GM21526 (cell line): ENCODE measurements around the gene ZDHHC11B.
"Not testable (repeated sequence)": the region's sequence is repeated elsewhere in the genome, so short reads cannot be mapped to it uniquely, and the experiment has no call there.

Source experiments
- ATAC-seq: cut with Tn5 transposase; IDR thresholded peaks from one replicate; pipeline ENCODE4 v1.9.1; 2021; ENCODE audit warnings: moderate library complexity; ENCODE audit not compliant: unreplicated experiment, low FRiP score

The ZDHHC11B gene

DNA sequence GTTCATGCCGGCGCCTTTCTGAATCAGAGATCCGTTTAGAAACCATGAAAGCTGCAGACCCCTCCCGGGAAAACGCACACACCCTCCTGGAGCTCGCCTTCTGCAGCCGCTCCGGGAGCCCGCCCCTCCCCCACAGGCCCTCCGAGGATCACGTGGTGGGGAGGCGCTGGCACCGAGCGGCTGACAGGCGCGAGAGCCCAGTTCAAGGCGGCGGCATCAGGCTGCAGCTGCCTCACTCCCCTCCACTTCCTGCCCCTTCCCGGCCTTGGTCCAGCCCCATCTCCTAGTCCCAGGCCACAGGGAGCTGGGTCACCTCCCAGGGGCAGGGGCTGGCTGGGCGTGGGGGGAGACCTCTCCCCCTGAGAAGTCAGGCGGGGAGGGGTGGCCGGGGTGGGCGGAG lies 93.5 kb downstream of the ZDHHC11B start:
- not testable (repeated sequence) for ATAC-seq

DNA sequence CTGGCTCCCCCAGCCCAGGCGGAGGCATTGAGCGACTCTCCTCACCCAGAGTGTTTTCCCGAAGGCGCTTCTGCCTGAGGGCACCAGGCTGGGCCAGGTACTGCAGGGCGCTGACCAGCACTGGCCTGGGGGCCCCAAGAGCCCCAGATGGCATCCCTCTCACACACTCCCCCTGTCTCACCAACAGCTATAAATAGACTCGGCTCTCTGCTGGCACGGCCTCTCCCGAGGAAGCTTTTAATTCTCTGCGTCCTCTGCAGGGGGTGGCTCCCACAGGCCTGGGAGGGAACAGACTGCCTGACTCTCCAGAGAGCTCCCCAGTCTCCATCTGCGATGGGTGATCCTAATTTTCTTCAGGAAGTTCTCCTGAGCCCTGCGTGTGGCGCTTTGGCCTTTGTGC lies 94.2 kb downstream of the ZDHHC11B start:
- ATAC-seq: not testable (repeated sequence)

DNA sequence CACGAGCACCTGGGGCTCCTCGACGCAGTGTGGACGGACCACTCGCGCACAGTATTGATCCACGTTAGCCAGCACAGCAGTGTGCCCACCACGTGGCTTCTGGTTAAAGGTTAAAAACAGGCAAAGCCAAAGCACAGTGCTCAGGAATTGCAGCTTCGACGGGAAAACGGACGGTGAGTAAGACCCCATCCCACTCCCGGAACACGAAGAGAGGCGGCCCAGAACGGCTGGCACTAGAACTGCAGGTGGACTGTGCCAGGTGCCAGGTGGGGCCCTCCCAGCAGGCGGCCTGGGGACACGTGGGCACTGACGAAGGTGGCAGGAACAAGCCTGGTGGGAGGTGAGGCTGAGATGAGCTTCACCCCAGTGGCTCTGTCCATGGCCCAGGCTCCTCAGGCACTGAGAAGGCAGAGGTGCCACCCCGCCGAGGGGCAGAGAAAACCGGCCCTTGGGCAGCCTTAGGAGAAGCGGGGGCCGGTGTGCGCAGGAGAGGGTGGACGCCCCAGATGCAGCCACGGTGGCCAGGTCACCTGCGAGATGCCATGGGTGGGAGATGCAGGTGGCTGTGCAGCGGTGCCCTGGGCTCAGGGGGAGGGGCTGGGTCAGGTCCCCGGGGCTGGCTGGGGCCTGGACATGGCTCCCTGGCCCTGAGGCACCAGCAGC lies 96.0 kb downstream of the ZDHHC11B start:
- not testable (repeated sequence) for ATAC-seq

DNA sequence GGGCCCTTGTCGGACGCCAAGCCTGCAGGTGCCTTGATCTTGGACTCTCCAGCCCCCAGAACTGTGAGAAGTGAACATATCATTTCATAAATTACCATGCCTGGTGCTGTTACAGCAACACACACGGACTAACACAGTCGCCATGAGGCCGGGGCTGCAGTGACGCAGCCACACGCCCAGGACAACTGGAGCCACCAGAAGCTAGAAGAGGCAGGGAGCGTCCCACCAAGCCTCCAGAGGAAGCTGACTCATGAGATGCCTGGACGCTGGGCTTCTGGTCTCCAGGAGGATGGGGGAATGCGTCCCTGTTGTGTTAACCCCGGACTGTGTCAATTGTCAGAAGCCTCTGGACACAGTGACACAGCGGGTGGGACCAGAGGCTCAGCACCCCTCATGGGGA lies 97.6 kb downstream of the ZDHHC11B start:
- ATAC-seq: not testable (repeated sequence)

DNA sequence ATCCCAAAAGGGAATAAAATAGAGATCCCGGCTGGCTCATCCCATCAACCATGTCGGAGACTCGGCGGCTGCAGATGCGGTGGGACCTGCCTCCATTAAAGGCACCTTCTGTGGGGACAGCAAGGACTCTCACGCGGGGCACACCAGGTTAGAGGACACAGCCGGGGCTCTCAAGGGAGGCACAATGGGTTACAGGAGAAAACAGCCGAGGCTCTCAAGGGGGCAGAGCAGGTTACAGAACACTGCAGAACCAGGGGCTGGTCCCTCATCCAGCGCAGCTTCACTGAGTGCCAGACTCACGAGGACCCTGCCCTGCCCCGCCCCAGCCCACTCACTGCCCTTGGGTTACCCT lies 98.4 kb downstream of the ZDHHC11B start:
- not testable (repeated sequence) for ATAC-seq

DNA sequence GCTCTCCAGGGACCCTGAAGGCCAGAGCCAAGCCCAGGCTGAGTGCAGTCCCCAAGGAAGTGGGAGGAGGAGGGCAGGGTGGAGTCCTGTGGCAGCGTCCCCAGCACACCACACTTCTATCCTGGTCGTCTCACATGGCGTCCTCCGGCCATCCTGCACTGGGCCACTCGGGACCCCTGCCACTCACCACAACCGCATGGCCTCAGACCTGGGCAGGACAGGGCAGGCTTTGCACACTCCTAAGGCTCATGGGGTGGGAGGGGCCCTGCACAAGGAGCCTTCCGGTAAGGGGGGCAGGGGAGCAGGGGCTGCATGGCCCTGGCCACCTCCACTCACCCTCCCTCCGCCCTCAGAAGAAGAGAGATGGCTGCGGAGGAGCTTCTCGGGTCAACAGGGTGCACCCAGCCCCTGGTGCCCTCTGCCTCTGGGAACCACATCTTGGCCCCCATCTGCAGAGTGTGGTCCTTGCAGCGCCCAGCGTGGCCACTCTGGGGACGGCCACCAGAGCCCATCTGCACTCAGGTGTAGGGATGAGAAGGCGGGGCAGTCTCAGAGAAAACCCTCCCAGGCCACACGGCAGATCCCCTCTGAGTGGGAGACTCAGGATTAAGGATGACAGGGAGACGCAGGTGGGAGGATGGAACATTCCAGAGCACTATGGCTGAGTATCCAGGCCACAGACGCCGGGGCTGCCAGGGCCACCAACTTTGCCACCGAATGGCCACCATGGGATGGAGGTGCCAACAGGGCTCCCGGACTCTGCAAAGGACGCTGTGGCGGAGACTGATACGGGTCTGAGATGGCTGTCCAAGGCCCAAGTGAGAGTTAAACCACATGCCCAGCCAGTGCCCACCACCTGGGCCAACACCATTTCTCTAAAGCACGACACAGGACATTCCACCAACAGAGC lies 99.0 kb downstream of the ZDHHC11B start:
- no peak for ATAC-seq

DNA sequence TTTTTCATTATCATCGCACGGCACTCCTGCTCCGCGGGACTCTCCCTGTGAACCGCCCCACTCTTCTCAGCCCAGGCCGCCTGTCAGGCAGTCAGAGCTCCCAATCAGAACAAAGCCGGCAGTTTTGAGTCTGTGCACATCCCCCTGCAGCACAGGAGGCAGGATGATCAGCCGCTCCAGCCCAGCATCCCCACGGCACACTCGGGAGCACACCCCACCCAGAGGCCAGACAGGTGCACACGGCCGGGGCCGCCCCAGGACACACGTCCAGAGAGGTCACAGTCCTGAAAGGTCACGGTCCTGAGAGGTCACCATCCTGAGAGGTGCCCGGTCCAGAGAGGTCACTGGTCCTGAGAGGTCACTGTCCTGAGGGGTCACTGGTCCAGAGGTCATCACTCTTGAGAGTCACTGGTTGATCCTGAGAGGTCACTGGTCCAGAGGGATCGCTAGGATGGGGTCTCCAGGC lies 99.7 kb downstream of the ZDHHC11B start:
- ATAC-seq: no peak

DNA sequence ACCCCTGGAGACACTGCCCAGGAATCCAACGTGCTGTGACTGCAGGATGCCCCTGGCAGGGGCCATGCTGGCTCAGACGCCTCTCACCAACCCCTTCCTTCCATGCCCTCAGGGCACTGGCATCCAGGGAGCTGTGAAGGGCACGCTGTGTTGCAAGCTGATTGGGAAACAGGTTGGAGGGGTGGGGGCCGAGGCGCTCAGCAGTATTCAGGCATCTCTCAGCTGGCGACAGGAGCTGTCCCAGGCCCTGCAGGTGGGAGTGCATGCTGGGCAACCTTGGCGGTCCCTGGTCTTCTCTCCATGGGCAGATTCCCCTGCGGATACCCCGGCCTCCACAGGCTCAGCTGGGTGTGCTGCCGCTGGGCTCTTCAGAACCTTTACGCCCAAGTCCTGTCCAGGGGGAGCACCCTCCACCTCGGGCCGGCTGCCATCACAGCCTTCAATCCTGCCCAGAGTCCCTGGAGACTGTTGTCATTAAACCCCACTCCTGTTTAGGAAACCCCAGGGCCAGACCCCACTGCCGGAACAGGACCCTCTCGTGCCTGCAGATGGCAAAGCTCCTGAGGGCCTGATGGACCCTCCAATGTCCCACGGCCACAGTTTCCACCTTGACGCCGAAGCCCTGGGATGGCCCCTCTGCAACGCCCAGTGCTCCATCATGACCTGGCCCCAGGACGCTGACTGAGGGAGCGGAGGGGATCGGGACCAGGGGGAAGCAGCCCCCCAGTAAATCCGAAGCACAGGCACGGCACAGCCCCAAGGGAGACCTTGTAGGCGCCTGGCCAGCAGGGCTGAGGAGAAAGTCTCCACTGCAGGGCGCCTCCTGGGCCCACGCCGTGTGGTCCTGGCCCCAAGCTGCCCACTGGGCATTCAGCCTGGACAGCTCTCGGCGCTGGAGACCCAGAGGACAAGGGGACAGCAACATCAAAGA lies 100.7 kb downstream of the ZDHHC11B start:
- ATAC-seq: no peak

DNA sequence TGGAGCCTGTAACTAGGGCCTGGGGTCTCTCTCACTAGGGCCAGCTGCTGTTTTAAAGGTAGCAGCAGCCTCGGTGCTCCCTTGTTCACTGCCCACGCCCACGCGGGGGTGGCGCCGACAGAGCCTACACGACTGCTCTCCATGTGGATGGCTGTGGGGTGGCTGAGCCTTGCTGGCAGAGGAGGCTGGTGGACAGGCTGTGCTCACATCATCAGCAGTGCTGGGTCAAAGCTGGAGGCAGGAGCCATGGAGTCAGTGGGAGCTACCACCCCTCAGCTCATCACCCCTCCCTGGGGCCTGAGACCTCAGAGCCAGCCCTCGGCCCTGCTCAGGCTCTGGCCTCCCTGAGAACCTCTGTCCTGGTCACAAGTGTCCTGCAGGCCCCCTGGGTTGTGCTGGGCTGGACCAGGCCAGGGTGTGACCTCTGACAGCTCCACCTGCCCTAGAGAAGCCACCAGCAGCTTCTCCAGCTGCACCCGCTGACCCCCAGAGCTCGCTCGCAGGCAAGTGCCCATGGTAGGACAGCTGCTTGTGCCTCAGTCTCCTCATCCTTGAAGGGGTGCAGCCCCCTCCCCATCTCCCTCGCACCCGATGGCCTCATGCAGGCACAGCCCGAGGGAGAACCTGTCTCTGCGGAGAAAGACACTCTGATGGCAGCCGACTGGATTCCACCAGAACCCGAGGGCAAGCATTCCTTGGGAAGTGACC lies 101.7 kb downstream of the ZDHHC11B start:
- ATAC-seq: not testable (repeated sequence)

DNA sequence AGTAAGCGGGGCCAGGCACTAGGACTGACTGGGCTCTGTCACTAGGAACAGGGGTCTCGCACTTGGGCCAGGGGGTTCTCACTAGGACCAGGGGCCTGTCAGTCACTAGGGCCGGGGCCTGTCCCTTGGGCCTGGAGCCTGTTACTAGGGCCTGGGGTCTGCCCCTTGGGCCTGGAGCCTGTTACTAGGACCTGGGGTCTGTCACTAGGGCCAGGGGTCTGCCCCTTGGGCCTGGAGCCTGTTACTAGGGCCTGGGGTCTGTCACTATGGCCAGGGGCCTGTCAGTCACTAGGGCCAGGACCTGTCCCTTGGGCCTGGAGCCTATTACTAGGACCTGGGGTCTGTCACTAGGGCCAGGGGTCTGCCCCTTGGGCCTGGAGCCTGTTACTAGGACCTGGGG lies 102.3 kb downstream of the ZDHHC11B start:
- not testable (repeated sequence) for ATAC-seq

DNA sequence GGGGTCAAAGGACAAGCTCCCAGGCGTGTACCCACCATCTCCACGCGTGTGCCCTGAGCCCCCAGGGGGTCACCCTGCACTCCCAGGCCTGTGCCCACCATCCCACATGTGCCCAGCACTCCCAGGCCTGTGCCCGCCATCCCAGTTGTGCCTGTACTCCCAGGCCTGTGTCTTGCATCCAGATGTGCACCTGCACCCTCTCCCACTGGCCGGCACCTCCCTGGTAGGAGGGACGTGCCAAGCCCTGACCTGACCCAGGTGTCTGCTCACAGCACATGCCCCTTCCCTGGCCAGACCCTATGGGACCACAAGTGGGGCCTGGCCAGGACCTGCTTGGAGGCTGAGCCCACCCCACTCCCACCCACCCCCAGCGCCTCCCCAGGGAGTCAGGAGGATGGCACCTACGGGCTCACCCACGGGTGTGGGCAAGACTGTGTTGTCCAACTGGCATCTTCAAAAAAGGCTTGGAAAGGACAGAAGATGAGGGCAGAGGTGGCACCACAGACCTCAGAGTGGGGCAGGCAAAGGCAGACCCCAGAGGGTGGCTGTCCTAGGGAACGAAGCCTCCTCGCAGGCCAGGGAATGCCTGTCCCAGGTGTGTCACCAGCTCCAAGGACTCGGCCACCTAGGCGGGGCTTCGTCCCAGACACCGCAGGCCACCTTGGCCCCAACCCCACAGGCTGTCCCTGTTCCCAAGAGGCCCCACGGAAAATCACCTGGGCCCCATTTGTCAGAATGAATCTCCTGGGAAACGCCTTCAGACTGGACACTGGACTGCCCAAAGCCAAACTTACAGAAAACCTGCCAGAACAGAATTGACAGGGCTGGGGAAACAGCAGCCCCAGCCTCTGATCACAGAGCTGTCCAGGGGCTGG lies 103.0 kb downstream of the ZDHHC11B start:
- ATAC-seq: not testable (repeated sequence)

DNA sequence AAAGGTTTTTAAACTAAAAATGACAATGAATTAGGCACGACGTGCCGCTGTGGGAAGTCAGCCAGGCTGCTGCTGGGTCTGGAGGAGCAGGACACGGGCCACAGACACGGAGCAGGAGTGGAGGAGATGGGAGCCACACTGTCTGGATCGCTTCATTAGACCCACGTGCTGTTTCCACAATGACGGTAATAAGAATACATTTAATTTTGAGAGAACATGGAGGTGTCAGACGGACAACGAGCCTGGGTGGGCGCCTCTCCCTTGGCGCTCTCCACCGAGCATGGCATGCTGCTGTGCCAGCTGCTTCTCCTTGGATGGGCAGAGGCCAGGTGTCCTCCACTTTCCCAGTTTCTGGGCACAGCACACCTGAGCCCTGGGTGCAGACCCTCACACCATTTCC lies 103.7 kb downstream of the ZDHHC11B start:
- not testable (repeated sequence) for ATAC-seq

DNA sequence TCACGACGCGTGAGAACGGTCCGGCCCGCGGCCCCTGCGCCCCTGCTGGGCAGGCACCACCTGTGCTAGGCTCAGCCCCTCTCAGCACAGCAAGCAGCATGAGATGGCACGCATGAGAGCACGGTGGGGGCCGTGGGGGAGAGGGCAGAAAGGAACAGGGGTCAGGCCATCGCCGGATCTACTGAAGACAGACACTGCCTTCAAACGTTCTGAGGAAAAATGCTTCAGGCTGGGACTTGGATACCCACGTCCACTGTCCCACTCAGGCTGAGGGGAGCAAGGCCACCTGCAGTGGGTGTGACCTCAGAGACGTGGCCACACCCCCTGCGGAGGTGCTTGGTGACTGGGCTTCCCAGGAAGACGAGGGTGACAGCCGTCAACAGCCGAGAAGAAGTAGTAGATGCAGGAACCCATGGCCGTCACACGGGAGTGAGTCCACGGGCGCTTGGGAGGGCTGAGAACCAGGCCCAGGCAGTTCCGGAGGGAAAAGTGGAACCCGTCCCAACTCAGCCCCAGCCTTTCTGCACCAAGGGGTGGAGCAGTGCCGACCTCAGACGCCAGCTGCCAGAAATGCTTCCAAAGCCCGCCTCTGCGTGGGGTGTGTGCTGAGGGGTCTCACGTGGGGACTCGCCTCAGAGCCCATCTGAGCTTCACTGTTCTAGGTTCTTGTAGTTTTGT lies 104.3 kb downstream of the ZDHHC11B start:
- ATAC-seq: not testable (repeated sequence)

DNA sequence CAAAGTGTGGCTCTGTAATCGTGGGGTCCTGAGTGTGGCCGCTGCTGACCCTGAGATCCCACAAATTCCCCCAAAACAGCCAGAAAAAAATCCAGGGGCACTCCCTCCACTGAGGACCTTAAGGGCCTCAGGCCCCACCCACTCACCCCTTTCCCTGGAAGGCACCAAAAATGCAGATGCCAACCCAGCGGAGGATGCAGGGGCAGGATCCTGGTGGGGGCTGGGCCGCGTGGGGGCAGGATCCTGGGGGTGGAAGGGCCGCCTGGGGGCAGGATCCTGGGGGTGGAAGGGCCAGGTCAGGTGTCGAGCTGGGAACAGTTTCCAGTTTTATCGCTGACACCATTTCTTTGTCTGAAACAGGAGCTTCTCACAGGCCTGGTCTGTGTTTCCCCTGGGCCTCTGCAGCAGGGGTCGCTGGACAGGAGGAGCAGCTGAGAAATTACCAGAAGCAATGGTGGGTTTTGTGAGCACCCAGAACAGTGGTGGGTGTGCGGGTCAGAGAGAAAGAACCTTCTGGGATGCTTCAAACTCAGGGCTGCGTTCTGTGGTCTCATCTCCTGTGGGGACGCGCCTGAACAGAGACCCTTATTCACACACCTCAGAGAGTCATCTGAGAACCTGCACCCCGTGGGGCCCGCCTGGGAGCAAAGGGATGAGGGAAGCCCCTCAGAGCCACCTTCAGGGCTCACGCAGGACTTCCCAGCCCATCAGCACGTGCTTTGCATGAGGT lies 105.2 kb downstream of the ZDHHC11B start:
- ATAC-seq: not testable (repeated sequence)

DNA sequence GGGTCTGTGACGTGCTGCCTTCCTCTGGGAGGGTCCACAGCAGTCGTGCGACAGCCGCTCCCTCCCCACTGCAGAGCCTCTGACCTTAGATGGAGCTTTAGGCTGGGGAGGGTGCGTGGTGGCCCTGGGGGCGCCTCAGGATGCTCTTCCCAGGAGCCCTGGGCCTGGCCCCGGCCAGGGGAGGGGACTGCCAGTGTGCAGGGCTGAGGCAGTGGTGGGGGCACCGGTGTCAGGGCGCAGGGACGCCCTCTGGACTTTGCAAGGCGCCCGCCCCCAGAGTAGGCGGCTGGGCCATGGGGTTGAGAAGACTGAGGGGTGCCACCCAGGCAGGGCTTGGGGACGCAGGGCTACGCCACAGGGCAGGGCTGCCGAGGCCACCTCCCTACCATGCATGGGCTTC lies 106.0 kb downstream of the ZDHHC11B start:
- not testable (repeated sequence) for ATAC-seq

DNA sequence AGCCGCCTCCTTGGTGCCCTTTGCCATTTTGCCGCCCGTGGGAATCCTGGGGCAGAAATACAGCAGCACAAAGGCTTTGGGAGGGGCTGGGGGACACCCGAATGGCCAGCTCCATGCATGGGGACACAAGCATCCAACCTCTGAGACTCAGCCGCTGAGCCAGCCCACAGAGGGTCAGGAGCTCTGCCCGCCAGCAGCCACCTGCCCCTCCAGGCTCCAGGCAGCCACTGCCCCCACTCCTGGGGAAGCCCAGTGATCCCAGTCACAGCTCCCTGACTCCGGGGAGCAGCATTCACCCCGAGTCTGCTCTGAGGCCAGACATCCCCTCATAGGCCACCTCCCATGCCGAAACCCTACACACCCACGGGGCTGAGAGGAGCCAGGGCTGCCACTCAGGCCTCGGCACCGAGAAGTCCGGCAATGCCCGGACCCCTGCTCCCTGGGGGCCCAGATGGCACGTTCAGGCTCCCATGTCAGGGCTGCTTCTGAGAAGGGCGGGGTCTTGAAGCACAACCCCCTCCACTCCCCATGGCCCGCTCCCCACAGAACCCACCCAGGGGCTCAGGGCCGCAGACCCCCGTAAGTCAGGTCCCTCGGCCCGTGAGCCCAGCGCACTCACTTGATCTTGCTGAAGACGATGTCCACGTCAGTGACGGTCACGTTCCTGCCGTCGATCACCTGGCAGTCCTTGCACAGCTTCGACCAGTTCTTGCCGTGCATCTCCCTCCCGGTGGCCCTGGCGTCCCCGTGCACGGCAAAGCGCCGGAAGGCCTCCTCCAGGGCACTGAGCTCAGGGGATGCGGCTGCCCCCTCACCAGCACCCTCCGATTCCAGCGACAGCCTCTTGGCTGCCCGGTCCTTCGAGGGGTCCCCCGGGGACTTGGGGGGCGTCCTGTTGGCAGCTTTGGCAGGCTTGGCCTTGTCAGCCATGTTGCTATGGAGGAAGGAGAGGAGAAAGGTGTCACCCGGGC lies 107.1 kb downstream of the ZDHHC11B start:
- ATAC-seq: no peak

DNA sequence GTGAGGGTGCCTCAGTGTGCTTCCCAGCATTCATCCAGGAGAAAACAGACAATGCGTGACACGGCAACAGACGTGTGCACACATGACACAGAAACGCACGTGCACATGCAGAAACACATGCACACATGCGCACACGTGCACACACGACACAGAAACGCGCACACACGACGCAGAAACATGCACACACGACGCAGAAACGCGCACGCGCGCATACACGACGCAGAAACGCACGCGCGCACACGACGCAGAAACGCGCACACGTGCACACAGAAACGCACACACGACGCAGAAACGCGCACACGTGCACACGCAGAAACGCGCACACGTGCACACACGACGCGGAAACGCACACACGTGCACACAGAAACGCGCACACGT lies 107.8 kb downstream of the ZDHHC11B start:
- ATAC-seq: no peak
